Measurements from ENCODE around the gene PTCH2. TPM values are rescaled to one million over a fixed set of nuclear protein-coding genes. Genes with fewer than 3 reads are reported as not detected.

Gene PTCH2, protein sequence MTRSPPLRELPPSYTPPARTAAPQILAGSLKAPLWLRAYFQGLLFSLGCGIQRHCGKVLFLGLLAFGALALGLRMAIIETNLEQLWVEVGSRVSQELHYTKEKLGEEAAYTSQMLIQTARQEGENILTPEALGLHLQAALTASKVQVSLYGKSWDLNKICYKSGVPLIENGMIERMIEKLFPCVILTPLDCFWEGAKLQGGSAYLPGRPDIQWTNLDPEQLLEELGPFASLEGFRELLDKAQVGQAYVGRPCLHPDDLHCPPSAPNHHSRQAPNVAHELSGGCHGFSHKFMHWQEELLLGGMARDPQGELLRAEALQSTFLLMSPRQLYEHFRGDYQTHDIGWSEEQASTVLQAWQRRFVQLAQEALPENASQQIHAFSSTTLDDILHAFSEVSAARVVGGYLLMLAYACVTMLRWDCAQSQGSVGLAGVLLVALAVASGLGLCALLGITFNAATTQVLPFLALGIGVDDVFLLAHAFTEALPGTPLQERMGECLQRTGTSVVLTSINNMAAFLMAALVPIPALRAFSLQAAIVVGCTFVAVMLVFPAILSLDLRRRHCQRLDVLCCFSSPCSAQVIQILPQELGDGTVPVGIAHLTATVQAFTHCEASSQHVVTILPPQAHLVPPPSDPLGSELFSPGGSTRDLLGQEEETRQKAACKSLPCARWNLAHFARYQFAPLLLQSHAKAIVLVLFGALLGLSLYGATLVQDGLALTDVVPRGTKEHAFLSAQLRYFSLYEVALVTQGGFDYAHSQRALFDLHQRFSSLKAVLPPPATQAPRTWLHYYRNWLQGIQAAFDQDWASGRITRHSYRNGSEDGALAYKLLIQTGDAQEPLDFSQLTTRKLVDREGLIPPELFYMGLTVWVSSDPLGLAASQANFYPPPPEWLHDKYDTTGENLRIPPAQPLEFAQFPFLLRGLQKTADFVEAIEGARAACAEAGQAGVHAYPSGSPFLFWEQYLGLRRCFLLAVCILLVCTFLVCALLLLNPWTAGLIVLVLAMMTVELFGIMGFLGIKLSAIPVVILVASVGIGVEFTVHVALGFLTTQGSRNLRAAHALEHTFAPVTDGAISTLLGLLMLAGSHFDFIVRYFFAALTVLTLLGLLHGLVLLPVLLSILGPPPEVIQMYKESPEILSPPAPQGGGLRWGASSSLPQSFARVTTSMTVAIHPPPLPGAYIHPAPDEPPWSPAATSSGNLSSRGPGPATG
- 0.06 TPM in 1 of 2 replicates, not detected in the other for total RNA-seq

DNA sequence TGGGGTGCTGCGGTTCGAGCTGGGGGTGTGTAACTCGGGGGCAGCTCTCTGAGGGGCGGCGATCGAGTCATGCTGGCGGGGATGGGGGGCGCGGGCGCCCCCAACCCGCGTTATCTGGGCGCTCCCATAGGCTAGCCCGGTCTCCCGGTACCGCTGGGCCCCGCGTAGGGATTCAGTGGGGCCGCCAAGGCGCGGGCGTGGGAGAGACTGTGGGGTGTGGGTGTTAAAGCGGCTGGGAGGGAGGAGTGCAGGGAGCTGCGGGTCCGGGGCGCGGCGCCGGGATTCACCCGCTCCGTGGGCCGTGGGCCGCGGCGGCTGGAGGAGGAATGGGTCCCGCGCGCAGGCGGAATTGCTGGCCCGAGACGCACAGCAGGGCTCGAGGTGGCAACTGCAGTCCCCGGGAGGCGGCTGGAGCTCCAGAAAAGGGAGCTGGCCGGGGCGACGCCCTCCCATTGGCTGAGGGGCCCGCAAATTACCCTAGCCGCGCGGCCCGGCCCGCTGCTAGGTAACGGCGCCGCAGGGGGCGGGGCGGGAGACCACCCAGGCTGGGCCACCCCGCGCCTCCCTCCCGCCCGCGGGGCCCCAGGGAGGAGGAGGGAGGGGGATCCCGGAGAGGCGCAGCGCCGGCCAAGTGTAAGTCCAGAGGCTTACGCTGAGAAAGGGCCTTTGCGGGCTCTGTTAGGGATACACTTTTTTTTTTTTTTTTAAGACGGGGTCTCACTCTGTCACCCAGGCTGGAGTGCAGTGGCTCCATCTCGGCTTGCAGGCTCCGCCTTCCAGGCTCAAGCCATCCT lies at the start of gene PTCH2:
TSS of gene PTCH2 (minus strand) at position 392 of the 794 bp plus-strand sequence. CDS start at position 71, 321 bp downstream.

DNA sequence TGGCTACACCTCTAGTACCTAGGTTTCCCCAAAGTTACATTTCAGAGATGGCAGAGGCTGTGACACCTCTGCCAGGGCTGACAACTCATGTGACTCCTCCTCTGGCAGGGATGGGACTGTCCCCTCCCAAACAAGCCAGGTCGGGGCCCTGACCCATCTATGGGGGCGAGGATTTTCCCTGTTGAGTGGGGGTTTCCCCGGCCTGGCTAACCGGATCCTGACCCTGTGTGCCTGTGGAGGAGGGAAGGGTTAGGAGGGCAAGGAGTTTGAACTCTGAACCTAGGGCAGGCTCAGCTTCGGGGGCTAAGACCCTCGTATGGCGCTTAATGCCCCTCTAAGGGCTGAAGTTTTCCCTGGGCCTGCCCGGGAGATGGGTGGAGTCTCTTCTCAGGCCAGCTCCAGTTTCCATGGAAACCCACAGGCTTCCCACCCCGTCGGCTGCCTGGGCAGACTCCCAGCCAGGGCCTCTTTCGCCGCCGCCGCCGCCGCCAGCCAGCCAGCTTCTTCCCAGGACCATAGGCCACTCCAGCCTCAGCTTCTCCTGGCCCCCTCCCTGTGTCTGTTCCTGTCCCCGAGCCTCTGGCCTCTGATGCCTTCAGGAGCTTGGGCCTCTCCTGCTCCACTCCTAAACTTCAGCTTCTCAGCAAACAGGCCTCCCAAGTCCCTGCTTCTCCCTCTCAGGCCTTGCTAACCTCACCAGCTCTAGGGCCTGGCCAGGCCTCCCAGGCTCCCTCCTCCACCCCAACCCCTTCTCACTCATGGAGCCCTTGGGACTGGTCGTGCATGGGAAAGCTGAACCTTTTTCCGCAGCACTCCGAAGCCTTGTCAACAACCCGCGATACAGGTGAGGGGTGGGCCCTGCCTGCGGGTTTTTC lies 34.8 kb downstream of the PTCH2 start, which contains the start of gene BTBD19:
TSS of gene BTBD19 (plus strand) at position 461 of the 875 bp plus-strand sequence. CDS start at position 759, 298 bp downstream.

GRCh38 chr1:44806704-44807363 lies 36.2 kb downstream of the PTCH2 start, which contains the start of gene DYNLT4:
DYNLT4 (minus strand) TSS chr1:44807351; CDS start chr1:44806668, 683 bp downstream.

GRCh38 chr1:44799770-44800584 lies 43.1 kb downstream of the PTCH2 start, which contains the start of gene PLK3:
PLK3 (plus strand) TSS chr1:44800377; CDS start chr1:44800464, 87 bp downstream.

DNA sequence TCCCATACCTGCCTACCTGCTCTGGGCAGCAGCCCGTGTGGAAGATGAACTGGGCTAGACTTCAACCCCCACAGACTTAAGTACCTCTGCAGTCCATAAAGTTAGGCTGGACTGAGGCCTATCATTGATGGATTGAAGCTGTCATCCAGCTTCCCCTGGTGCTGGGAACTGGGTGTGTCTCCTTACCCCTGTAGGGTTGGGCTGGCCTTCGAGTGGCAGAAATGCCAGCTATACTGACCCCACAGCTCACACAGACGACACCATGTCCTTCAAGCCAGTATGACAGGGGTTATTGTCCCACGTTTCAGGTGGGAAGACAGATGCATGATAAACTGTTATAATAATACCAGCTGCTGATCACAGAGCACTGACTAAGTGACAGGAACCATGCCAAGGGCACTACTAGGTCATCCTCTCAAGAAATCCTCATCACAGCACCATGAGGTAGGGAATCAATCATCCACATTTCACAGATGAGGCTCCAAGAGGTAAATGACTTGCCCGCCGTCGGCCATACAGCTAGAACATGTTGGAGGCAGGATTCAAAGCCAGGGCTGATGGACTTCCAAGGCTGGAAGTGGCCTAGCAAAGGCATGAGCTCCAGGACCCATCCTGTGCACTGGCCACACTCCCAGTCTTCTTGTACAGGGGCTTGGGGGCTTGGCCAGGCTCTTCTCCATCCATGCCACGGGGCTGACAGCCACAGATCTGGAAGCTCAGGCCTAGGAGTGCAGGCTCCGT lies 54.8 kb downstream of the PTCH2 start, which contains the start of gene BEST4:
TSS of gene BEST4 (minus strand) at position 51 of the 741 bp plus-strand sequence. CDS start 465 bp downstream, outside the sequence.

GRCh38 chr1:44775078-44775929 lies 67.7 kb downstream of the PTCH2 start, which contains the start of gene RPS8:
RPS8 (plus strand) TSS chr1:44775540; CDS start chr1:44775597, 57 bp downstream.

Other genes starting within 250 kb of the PTCH2 start
- gene TMEM53, start 168.8 kb downstream of the PTCH2 start, total RNA-seq, result 2.1 and 3.2 TPM in 2 replicates
- gene ARMH1, start 168.5 kb downstream of the PTCH2 start, total RNA-seq, result 0.16 and 0.25 TPM in 2 replicates
- not detected in 2 replicates for gene RNU5D-1, start 112.1 kb downstream of the PTCH2 start, total RNA-seq
- 15.7 and 26.4 TPM in 2 replicates for gene KIF2C, start 103.4 kb downstream of the PTCH2 start, total RNA-seq
- 1,069 and 1,168 TPM in 2 replicates for gene RPS8, start 67.7 kb downstream of the PTCH2 start, total RNA-seq
- gene BEST4, start 55.1 kb downstream of the PTCH2 start, total RNA-seq, result under 0.01 and 0.06 TPM in 2 replicates
- 13.8 and 36.3 TPM in 2 replicates for gene PLK3, start 42.9 kb downstream of the PTCH2 start, total RNA-seq
- 0.25 and 0.32 TPM in 2 replicates for gene DYNLT4, start 35.9 kb downstream of the PTCH2 start, total RNA-seq
- gene BTBD19, start 34.7 kb downstream of the PTCH2 start, total RNA-seq, result 2.1 and 11.4 TPM in 2 replicates
- 20.4 and 31.0 TPM in 2 replicates for gene EIF2B3, start 143.3 kb upstream of the PTCH2 start, total RNA-seq
- 21.9 and 49.4 TPM in 2 replicates for gene HECTD3, start 168.1 kb upstream of the PTCH2 start, total RNA-seq
- gene UROD, start 169.0 kb upstream of the PTCH2 start, total RNA-seq, result 234 and 261 TPM in 2 replicates